K562 (cell line): ENCODE data around the gene DRAXIN. TPM values are rescaled to one million over a fixed set of nuclear protein-coding genes. Genes with fewer than 3 reads are reported as not detected.
A peak's percentile ranks its signal among the peaks of the same experiment; 100 is the strongest.

Source experiments
- HNRNPK ChIP-seq: fragments of 200-400 bp; formaldehyde crosslinking; IDR thresholded peaks from one replicate; pipeline ENCODE4 v1.6.1; 2018; ENCODE audit warnings: mild to moderate bottlenecking, low read depth, low read length; ENCODE audit not compliant: poor library complexity, severe bottlenecking
- KLF13 ChIP-seq: fragments of 450-650 bp; IDR thresholded peaks from 2 replicates; pipeline ENCODE4 v1.6.1; 2016; ENCODE audit warnings: missing genetic modification characterization, low read depth, mild to moderate bottlenecking, missing compliant biosample characterization, moderate library complexity, borderline replicate concordance
- KLF16 ChIP-seq: IDR thresholded peaks from 2 replicates; pipeline ENCODE4 v1.6.1; 2016; ENCODE audit warnings: antibody characterized with exemption
- KLF6 ChIP-seq: fragments of 250-450 bp; sonication (Bioruptor Pico); IDR thresholded peaks from 2 replicates; pipeline ENCODE4 v1.4.0; 2020; ENCODE audit warnings: mild to moderate bottlenecking, moderate library complexity, borderline replicate concordance
- POLR2G ChIP-seq: fragments of 200-400 bp; formaldehyde crosslinking; IDR thresholded peaks from 2 replicates; pipeline ENCODE4 v1.6.1; 2017; ENCODE audit warnings: low read depth, mild to moderate bottlenecking, antibody characterized with exemption, low read length, moderate library complexity
- RUNX1 ChIP-seq: sonication (generic); IDR thresholded peaks from 2 replicates; pipeline ENCODE4 v1.6.1; 2016; ENCODE audit warnings: antibody characterized with exemption, low read depth
- ZC3H4 ChIP-seq: sonication (generic); formaldehyde crosslinking; IDR thresholded peaks from 2 replicates; pipeline ENCODE4 v1.9.0; 2021; ENCODE audit warnings: missing genetic modification reagents, borderline replicate concordance
- ZNF583 ChIP-seq: fragments of 250-450 bp; sonication (Bioruptor Pico); IDR thresholded peaks from 2 replicates; pipeline ENCODE4 v1.4.0; 2020
- polyA plus RNA-seq, 8 experiments: library from polyadenylated mRNA; depleted of rRNA in 4 of 8; stranded (reverse) in 5 of 8; unstranded in 3 of 8; fragments of >200 nt; fragmentation: Nextera tagmentation in 2 of 8; fragmentation: Illumina TruSeq in 1 of 8; extraction: Ambion mirVana in 2 of 8; extraction: Trizol in 1 of 8; gene quantifications; 2 replicates each; pipeline versions ENCODE4 v1.2.1 to v1.2.3, GENCODE V29; 2011 to 2014; ENCODE audit warnings: inconsistent platforms in 1 of 8, missing spikeins in 1 of 8
- total RNA-seq, 7 experiments: library from RNA; depleted of rRNA in 6 of 7; stranded (reverse); fragments of >200 nt in 6 of 7; fragmentation: Illumina TruSeq in 2 of 7; extraction: Trizol in 2 of 7; gene quantifications; 2 replicates each; pipeline versions ENCODE4 v1.2.1 to v1.2.3, GENCODE V29; 2011 to 2021; ENCODE audit warnings: low replicate concordance in 1 of 7
- TF ChIP-seq, protein P1 (sequence below): fragments of 450-650 bp; IDR thresholded peaks from 2 replicates; pipeline ENCODE4 v1.6.1; 2016; ENCODE audit warnings: mild to moderate bottlenecking, moderate library complexity
- TF ChIP-seq, protein P2 (sequence below): fragments of 450-650 bp; IDR thresholded peaks from 2 replicates; pipeline ENCODE4 v1.7.1; 2018; ENCODE audit warnings: mild to moderate bottlenecking, low read depth; ENCODE audit not compliant: partially characterized antibody
- TF ChIP-seq, protein P3 (sequence below): fragments of 450-650 bp; conservative IDR thresholded peaks from 2 replicates; pipeline ENCODE4 v1.6.1; 2016; ENCODE audit warnings: missing genetic modification characterization, low read depth, mild to moderate bottlenecking, control low read depth, missing compliant biosample characterization

DRAXIN gene
- total and polyA plus RNA-seq, 9 of the 15 experiments (the other 6 are each of a cell fraction or from before 2014, with no cell fraction given): 0.01 to 0.04 (median 0.01) TPM; not detected in 6

DNA sequence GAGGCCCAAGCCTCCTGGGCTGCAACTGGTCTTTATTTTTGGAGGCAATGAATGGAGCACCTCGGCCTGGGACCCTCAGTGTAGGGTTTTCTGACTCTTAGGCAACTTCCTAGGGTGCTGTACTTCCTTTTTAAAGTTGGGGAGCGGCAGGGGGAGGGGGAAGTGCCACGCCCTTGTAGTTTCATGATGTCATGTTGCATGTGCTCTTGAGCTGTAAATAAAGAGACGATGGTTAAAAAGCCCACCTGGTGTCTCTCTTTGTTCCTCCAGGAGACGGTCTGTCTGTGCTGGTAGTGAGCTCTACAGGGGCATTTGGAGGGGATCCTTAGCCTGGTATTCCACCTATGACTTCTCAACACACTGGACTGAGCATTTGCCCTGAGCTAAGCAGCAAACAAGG is 34.1 kb downstream of the DRAXIN start (continued):
- TF ChIP-seq, protein P1, sequence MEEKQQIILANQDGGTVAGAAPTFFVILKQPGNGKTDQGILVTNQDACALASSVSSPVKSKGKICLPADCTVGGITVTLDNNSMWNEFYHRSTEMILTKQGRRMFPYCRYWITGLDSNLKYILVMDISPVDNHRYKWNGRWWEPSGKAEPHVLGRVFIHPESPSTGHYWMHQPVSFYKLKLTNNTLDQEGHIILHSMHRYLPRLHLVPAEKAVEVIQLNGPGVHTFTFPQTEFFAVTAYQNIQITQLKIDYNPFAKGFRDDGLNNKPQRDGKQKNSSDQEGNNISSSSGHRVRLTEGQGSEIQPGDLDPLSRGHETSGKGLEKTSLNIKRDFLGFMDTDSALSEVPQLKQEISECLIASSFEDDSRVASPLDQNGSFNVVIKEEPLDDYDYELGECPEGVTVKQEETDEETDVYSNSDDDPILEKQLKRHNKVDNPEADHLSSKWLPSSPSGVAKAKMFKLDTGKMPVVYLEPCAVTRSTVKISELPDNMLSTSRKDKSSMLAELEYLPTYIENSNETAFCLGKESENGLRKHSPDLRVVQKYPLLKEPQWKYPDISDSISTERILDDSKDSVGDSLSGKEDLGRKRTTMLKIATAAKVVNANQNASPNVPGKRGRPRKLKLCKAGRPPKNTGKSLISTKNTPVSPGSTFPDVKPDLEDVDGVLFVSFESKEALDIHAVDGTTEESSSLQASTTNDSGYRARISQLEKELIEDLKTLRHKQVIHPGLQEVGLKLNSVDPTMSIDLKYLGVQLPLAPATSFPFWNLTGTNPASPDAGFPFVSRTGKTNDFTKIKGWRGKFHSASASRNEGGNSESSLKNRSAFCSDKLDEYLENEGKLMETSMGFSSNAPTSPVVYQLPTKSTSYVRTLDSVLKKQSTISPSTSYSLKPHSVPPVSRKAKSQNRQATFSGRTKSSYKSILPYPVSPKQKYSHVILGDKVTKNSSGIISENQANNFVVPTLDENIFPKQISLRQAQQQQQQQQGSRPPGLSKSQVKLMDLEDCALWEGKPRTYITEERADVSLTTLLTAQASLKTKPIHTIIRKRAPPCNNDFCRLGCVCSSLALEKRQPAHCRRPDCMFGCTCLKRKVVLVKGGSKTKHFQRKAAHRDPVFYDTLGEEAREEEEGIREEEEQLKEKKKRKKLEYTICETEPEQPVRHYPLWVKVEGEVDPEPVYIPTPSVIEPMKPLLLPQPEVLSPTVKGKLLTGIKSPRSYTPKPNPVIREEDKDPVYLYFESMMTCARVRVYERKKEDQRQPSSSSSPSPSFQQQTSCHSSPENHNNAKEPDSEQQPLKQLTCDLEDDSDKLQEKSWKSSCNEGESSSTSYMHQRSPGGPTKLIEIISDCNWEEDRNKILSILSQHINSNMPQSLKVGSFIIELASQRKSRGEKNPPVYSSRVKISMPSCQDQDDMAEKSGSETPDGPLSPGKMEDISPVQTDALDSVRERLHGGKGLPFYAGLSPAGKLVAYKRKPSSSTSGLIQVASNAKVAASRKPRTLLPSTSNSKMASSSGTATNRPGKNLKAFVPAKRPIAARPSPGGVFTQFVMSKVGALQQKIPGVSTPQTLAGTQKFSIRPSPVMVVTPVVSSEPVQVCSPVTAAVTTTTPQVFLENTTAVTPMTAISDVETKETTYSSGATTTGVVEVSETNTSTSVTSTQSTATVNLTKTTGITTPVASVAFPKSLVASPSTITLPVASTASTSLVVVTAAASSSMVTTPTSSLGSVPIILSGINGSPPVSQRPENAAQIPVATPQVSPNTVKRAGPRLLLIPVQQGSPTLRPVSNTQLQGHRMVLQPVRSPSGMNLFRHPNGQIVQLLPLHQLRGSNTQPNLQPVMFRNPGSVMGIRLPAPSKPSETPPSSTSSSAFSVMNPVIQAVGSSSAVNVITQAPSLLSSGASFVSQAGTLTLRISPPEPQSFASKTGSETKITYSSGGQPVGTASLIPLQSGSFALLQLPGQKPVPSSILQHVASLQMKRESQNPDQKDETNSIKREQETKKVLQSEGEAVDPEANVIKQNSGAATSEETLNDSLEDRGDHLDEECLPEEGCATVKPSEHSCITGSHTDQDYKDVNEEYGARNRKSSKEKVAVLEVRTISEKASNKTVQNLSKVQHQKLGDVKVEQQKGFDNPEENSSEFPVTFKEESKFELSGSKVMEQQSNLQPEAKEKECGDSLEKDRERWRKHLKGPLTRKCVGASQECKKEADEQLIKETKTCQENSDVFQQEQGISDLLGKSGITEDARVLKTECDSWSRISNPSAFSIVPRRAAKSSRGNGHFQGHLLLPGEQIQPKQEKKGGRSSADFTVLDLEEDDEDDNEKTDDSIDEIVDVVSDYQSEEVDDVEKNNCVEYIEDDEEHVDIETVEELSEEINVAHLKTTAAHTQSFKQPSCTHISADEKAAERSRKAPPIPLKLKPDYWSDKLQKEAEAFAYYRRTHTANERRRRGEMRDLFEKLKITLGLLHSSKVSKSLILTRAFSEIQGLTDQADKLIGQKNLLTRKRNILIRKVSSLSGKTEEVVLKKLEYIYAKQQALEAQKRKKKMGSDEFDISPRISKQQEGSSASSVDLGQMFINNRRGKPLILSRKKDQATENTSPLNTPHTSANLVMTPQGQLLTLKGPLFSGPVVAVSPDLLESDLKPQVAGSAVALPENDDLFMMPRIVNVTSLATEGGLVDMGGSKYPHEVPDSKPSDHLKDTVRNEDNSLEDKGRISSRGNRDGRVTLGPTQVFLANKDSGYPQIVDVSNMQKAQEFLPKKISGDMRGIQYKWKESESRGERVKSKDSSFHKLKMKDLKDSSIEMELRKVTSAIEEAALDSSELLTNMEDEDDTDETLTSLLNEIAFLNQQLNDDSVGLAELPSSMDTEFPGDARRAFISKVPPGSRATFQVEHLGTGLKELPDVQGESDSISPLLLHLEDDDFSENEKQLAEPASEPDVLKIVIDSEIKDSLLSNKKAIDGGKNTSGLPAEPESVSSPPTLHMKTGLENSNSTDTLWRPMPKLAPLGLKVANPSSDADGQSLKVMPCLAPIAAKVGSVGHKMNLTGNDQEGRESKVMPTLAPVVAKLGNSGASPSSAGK: peak; percentile 76
- no peak for TF ChIP-seq KLF16
- TF ChIP-seq, protein P2, sequence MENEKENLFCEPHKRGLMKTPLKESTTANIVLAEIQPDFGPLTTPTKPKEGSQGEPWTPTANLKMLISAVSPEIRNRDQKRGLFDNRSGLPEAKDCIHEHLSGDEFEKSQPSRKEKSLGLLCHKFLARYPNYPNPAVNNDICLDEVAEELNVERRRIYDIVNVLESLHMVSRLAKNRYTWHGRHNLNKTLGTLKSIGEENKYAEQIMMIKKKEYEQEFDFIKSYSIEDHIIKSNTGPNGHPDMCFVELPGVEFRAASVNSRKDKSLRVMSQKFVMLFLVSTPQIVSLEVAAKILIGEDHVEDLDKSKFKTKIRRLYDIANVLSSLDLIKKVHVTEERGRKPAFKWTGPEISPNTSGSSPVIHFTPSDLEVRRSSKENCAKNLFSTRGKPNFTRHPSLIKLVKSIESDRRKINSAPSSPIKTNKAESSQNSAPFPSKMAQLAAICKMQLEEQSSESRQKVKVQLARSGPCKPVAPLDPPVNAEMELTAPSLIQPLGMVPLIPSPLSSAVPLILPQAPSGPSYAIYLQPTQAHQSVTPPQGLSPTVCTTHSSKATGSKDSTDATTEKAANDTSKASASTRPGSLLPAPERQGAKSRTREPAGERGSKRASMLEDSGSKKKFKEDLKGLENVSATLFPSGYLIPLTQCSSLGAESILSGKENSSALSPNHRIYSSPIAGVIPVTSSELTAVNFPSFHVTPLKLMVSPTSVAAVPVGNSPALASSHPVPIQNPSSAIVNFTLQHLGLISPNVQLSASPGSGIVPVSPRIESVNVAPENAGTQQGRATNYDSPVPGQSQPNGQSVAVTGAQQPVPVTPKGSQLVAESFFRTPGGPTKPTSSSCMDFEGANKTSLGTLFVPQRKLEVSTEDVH: no peak
- TF ChIP-seq KLF13 (tag): no peak
- TF ChIP-seq POLR2G: no peak
- TF ChIP-seq HNRNPK: no peak
- TF ChIP-seq ZC3H4 (CRISPR knock-in tag): no peak
- no peak for TF ChIP-seq RUNX1
- peak; percentile 50; the same call in 1 of the 2 replicates for TF ChIP-seq KLF6 (CRISPR knock-in tag)
- TF ChIP-seq ZNF583: 0 out of 2 replicates have a peak, but pooled peaks have one; percentile 10
- TF ChIP-seq, protein P3, sequence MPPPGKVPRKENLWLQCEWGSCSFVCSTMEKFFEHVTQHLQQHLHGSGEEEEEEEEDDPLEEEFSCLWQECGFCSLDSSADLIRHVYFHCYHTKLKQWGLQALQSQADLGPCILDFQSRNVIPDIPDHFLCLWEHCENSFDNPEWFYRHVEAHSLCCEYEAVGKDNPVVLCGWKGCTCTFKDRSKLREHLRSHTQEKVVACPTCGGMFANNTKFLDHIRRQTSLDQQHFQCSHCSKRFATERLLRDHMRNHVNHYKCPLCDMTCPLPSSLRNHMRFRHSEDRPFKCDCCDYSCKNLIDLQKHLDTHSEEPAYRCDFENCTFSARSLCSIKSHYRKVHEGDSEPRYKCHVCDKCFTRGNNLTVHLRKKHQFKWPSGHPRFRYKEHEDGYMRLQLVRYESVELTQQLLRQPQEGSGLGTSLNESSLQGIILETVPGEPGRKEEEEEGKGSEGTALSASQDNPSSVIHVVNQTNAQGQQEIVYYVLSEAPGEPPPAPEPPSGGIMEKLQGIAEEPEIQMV: no peak
